ENCODE results near the gene WDPCP.
"Not testable (repeated sequence)": the region's sequence is repeated elsewhere in the genome, so short reads cannot be mapped to it uniquely, and the experiment has no call there.

The WDPCP gene

DNA sequence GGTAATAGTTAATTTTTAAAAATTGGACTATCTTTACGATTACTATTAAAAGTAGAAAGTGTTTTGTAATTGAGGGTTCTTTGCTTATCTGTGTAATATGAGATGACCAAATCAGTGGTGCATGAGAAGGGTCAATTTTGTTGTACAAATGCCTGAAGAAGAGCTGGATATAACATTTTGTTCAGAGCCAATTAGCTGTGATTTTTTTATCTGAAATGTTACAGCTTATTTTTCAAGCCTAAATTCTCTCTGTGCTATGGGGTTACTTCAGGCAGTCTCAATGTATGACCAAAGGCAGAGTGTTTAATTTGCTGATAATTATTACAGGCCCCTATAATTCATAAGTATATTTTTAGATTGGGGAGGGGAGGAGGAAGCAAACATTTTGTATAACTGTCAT lies 495.9 kb downstream of the WDPCP start:
- DNase-seq: no peak

DNA sequence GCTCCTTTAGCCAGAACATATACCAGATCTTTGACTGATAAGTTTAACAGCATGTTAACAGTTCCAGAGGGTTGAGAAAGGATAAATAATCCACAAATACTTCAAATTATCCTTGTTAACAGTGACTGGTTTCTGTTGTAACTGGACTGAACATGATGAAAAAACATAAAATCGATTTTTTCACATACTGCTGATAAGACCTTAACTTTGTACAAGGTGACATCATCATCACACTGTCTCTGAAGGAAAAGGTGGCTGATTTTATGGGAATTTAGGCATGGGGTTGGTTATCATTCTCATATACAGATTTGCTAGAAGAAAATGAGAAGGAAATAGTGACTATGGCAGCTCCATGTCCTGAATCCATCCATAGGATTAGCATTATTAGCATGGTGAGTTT lies 501.6 kb downstream of the WDPCP start:
- DNase-seq: no peak

DNA sequence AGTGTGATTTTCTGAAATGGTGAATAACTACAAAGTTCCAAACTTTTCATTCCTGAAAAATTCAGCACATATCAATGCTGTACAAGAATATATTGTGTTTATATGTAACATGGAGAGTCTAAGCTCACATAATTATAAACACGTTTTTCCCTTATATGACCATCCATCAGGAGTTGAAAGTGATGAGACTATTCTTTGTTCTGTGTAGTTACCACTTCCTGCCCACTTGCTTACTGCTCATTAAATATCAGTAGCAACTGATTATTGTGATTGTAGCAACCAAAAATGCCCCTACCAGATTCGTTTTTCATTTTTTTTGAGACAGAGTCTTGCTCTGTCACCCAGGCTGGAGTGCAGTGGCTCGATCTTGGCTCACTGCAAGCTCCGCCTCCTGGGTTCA lies 506.9 kb downstream of the WDPCP start:
- no peak for DNase-seq

DNA sequence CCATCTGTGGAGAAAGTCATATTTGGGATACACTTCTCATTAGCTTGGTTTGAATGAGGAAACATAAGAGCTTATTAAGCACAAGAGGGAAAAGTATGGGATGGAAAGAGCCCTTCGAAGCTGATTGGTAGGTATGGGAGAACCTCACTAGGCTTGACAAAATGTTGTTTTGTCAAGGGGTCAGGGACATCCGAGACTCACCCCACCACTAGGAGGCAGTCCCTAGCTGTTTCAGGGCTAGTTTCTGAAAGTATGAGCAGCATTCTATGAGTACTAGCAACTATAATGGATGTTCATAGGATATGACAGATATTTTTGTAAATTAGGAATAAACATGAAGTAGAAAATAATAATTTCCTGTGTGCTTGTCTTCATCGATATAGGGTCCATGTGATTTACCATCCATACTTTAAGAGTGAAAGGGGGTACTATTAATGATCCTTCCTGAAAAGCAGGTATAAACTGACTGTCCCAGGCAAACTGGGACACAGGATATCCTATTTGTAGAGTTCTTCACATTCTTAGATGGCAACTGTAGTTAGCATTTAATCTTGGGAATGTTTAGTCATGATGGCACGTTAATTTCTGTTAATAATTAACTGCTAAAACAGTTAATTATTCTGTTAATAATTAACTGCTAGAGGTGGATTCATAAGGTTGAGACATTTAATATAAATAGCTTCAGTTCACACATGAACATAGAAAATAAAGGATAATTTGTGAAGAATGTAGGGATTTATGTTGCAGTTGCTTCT lies 509.2 kb downstream of the WDPCP start:
- DNase-seq: peak in 1 of 2 experiments; percentile 8

DNA sequence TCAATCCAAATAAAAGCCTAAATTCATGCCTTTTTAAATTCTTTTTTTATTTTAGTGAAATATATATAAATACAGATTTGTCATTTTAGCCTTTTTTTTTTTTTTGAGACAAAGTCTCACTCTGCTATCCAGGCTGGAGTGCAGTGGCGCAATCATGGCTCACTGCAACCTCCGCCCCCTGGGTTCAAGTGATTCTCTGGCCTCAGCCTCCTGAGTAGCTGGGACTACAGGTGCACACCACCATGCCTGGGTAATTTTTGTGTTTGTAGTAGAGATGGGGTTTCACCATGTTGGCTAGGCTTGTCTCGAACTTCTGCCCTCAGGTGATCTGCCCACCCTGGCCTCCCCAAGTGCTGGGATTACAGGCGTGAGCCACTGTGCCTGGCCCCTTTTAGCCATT lies 513.9 kb downstream of the WDPCP start:
- not testable (repeated sequence) for DNase-seq

DNA sequence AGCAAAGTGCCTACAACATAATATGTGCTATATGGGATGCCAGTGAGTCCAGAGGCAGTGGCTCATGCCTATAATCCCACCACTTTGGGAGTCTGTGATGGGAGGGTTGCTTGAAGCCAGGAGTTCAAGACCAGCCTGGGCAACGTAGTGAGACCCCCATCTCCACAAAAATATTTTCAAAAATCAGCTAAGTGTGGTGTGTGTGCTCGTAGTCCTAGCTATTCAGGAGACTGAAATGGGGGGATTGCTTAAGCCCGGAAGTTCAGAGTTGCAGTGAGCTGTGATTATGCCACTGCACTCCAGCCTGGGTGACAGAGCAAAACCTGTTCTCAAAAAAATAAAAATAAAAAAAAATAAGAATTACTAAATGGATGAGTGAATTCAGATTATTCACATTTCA lies 514.3 kb downstream of the WDPCP start:
- DNase-seq: no peak

DNA sequence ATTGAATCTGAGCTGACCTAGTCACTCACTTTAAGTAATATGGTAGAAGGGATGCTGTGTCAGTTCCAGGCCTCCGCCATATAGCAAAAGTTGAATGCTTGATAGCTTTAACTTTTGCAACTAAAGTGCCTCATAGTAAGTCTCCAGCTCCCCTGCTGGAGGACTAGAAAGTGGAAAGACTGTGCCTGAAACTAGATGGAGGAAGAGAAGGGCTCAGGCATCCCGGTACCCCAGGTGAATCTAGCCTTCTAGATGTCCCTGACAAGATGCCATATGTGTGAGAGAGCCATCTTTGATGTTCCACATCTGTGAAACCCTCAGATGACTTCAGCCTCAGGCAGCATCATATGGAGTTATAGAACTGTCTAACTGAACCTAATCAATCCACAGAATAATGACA lies 516.6 kb downstream of the WDPCP start:
- no peak for DNase-seq

Data from activated CD4-positive, alpha-beta T cell treated with anti-CD3 and anti-CD28 coated beads, Interleukin-2, amount 50 U/mL, for 48 hours (primary cell).